Measurements from ENCODE around the gene DYNC2H1. TPM values are rescaled to one million over a fixed set of nuclear protein-coding genes. Genes with fewer than 3 reads are reported as not detected.

The DYNC2H1 gene
- total RNA-seq, 2 experiments from 2014 or later = 1.4 to 1.9 TPM

DNA sequence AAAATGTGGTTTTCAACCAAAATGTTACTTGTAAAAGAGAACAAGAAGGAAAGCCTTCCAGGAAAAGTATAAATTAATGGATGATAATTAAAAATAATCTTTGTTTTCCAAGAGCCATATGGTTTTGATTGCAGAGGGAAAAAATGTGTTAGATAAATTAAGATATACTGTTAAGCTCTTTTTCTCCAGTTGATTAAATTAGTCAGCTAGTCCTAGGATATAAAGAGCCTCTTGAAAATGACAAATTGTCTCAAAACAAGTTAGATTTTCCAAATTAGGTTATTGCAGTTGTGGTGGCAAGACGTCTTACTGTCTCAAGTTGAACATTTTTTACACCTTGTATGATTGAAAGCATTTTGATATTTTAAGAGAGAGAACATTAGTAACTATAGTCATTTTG, 110.9 kb downstream of the DYNC2H1 start:
- H3K9me3 Mint-ChIP-seq (ENCODE audit: low read depth) = no peaks in the 10 kb centered on the region
- CTCF ChIA-PET = no interaction called here
- no peak for ATAC-seq

GRCh38 chr11:103222806-103223205, 113.6 kb downstream of the DYNC2H1 start:
- H3K9me3 Mint-ChIP-seq (ENCODE audit: low read depth) = no peaks in the 10 kb centered on the region
- H3K4me3 Mint-ChIP-seq = no peak overlapping the region
- H3K36me3 Mint-ChIP-seq (ENCODE audit: low read depth) = peaks cover 2% of the 10 kb centered on the region
- H3K4me1 Mint-ChIP-seq = no peaks in the 10 kb centered on the region
- POLR2A ChIA-PET = no interaction called here
- DNase-seq = no peak
- H3K27me3 Mint-ChIP-seq = no peaks in the 10 kb centered on the region
- no peak overlapping the region for H3K27ac Mint-ChIP-seq
- intact Hi-C loops (cut with DNase I, micrococcal nuclease) = no loop called here
- no peak for ATAC-seq
- CTCF ChIA-PET = interaction anchor here (0.5 kb wide), 1 partner anchor 15 kb away, joined by 4 read pairs; no protein-coding TSS in a partner anchor

More for the DNA sequence above, 110.9 kb downstream of the DYNC2H1 start:
- Mint-ChIP-seq H3K36me3 (ENCODE audit: low read depth) (peaks cover 1% of the 10 kb centered on the region), H3K4me3 (no peak overlapping the region), H3K27me3 (no peaks in the 10 kb centered on the region), H3K4me1 (no peaks in the 10 kb centered on the region), H3K27ac (no peak overlapping the region)
- POLR2A ChIA-PET = no interaction called here
- intact Hi-C loops (cut with DNase I, micrococcal nuclease) = no loop called here
- DNase-seq = no peak

DNA sequence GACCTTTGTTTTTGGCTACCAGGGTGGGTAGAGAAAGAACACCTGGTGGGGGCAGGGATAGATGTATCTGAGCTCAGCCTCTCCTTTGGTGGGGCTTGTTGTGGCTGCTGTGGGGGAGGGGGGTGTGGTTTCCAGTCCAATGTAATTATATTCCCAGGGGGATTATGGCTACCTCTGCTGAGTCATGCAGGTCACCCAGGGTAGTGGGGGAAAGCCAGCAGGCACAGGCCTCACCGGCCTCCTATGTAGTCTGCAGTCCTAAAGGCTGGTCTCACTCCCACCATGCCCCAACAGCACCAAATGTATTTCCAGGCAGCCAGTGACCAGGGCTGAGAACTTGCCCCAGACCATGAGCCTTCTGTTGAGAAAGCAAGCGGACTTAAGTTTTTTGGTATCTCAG, 119.6 kb downstream of the DYNC2H1 start:
- Mint-ChIP-seq H3K4me3 (no peak overlapping the region), H3K27me3 (no peaks in the 10 kb centered on the region), H3K9me3 (ENCODE audit: low read depth) (no peaks in the 10 kb centered on the region), H3K27ac (no peak overlapping the region), H3K36me3 (ENCODE audit: low read depth) (peaks cover 2% of the 10 kb centered on the region), H3K4me1 (no peaks in the 10 kb centered on the region)
- ATAC-seq = no peak
- POLR2A ChIA-PET = no interaction called here
- intact Hi-C loops (cut with DNase I, micrococcal nuclease) = no loop called here
- CTCF ChIA-PET = no interaction called here
- no peak for DNase-seq

GRCh38 chr11:103234974-103235373, 125.7 kb downstream of the DYNC2H1 start:
- no peaks in the 10 kb centered on the region for H3K27me3 Mint-ChIP-seq
- ATAC-seq (no peak), DNase-seq (no peak)
- no peaks in the 10 kb centered on the region for H3K9me3 Mint-ChIP-seq (ENCODE audit: low read depth)
- ChIA-PET CTCF (interaction anchor here (0.7 kb wide), 1 partner anchor 77 kb away, joined by 3 read pairs; no protein-coding TSS in a partner anchor), POLR2A (no interaction called here)
- H3K4me1 Mint-ChIP-seq = no peaks in the 10 kb centered on the region
- H3K27ac Mint-ChIP-seq = no peak overlapping the region
- no peaks in the 10 kb centered on the region for H3K36me3 Mint-ChIP-seq (ENCODE audit: low read depth)
- no peak overlapping the region for H3K4me3 Mint-ChIP-seq
- intact Hi-C loops (cut with DNase I, micrococcal nuclease) = no loop called here

- Mint-ChIP-seq H3K27ac (no peak overlapping the region), H3K27me3 (no peaks in the 10 kb centered on the region), H3K4me3 (no peak overlapping the region), H3K9me3 (ENCODE audit: low read depth) (no peaks in the 10 kb centered on the region), H3K36me3 (ENCODE audit: low read depth) (no peaks in the 10 kb centered on the region), H3K4me1 (no peaks in the 10 kb centered on the region)
- ChIA-PET CTCF (no interaction called here), POLR2A (no interaction called here)
- intact Hi-C loops (cut with DNase I, micrococcal nuclease) = no loop called here
- ATAC-seq (no peak), DNase-seq (no peak)
These were observed 132.3 kb downstream of the DYNC2H1 start for GRCh38 chr11:103241574-103241973.

- Mint-ChIP-seq H3K4me1 (no peaks in the 10 kb centered on the region), H3K27ac (no peak overlapping the region), H3K27me3 (no peaks in the 10 kb centered on the region), H3K36me3 (ENCODE audit: low read depth) (no peaks in the 10 kb centered on the region), H3K4me3 (no peak overlapping the region), H3K9me3 (ENCODE audit: low read depth) (no peaks in the 10 kb centered on the region)
- POLR2A ChIA-PET = no interaction called here
- intact Hi-C loops (cut with DNase I, micrococcal nuclease) = no loop called here
- CTCF ChIA-PET = no interaction called here
- DNase-seq = no peak
- no peak for ATAC-seq
These were observed 144.9 kb downstream of the DYNC2H1 start for GRCh38 chr11:103254123-103254522.

DNA sequence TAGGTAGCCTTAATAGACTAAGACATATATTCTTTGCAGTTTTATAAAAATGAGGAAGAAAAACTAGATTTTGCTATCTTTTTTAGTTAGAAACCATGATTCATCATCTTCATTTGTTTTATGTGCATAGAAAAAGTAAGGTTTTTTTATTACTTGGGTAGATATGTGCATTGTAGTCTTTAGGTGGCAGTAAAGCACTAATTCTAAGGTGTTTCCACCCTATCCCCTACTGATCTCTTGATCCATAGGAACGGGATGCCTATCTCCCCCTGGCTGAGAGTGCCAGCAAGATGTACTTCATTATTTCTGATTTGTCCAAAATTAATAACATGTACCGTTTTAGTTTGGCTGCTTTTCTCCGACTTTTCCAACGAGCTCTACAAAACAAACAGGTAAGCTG, 148.1 kb downstream of the DYNC2H1 start:
- no peaks in the 10 kb centered on the region for H3K9me3 Mint-ChIP-seq (ENCODE audit: low read depth)
- H3K4me3 Mint-ChIP-seq = no peak overlapping the region
- DNase-seq (no peak), ATAC-seq (no peak)
- POLR2A ChIA-PET = no interaction called here
- intact Hi-C loops (cut with DNase I, micrococcal nuclease) = loop anchor here in 1 of 2 experiments (5.0 kb wide), 1 partner anchor 345 kb away; no protein-coding TSS in a partner anchor
- H3K27ac Mint-ChIP-seq = no peak overlapping the region
- no peaks in the 10 kb centered on the region for H3K36me3 Mint-ChIP-seq (ENCODE audit: low read depth)
- H3K4me1 Mint-ChIP-seq = no peaks in the 10 kb centered on the region
- H3K27me3 Mint-ChIP-seq = no peaks in the 10 kb centered on the region
- CTCF ChIA-PET = no interaction called here

GRCh38 chr11:103266167-103266831, 157.1 kb downstream of the DYNC2H1 start:
- POLR2A ChIA-PET = no interaction called here
- H3K4me1 Mint-ChIP-seq = no peaks in the 10 kb centered on the region
- intact Hi-C loops (cut with DNase I, micrococcal nuclease) = no loop called here
- CTCF ChIA-PET = no interaction called here
- ATAC-seq (no peak), DNase-seq (no peak)
- no peaks in the 10 kb centered on the region for H3K36me3 Mint-ChIP-seq (ENCODE audit: low read depth)
- H3K4me3 Mint-ChIP-seq = no peak overlapping the region
- H3K27ac Mint-ChIP-seq = no peak overlapping the region
- H3K9me3 Mint-ChIP-seq (ENCODE audit: low read depth) = no peaks in the 10 kb centered on the region
- no peaks in the 10 kb centered on the region for H3K27me3 Mint-ChIP-seq

DNA sequence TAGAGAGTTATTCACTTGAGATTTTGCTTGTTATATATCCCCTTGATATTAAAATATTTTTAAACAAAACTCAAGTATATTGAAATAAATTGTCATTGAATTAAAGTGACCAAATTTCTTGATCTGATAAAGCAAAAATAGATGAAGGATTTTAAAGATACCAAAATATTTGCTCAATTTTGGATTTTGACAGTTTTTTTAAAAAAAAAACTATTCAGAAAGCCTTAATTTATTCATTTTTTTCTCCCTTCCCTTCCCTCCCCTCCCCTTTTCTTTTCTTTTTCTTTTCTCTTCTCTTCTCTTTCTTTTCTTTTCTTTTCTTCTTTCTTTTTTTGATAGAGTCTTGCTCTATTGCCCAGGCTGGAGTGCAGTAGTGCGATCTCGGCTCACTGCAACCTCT, 163.7 kb downstream of the DYNC2H1 start:
- Mint-ChIP-seq H3K27me3 (no peaks in the 10 kb centered on the region), H3K27ac (no peak overlapping the region), H3K9me3 (ENCODE audit: low read depth) (no peaks in the 10 kb centered on the region), H3K36me3 (ENCODE audit: low read depth) (no peaks in the 10 kb centered on the region), H3K4me1 (no peaks in the 10 kb centered on the region), H3K4me3 (no peak overlapping the region)
- CTCF ChIA-PET = interaction anchor here (0.7 kb wide), 1 partner anchor 137 kb away, joined by 3 read pairs; no protein-coding TSS in a partner anchor
- intact Hi-C loops (cut with DNase I, micrococcal nuclease) = no loop called here
- POLR2A ChIA-PET = no interaction called here
- ATAC-seq (no peak), DNase-seq (no peak)

DNA sequence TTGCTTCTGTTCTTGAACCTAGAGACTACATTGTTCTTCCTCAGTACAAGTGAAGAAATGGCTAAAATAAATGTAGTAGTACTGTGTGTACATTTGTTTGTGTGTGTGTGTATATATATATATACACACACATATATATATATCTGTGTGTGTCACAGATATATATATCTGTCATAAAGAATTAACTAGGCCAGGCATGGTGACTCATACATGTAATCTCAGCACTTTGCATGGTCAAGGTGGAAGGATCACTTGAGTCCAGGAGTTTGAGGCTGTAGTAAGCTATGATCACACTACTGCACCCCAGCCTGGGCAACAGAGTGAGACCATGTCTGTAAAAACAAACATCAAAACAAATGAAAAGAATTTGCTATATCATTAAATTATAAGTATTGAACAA, 164.8 kb downstream of the DYNC2H1 start:
- POLR2A ChIA-PET = no interaction called here
- Mint-ChIP-seq H3K27me3 (no peaks in the 10 kb centered on the region), H3K27ac (no peak overlapping the region), H3K36me3 (ENCODE audit: low read depth) (no peaks in the 10 kb centered on the region), H3K9me3 (ENCODE audit: low read depth) (no peaks in the 10 kb centered on the region), H3K4me1 (no peaks in the 10 kb centered on the region), H3K4me3 (no peak overlapping the region)
- intact Hi-C loops (cut with DNase I, micrococcal nuclease) = no loop called here
- ATAC-seq = no peak
- CTCF ChIA-PET = no interaction called here
- no peak for DNase-seq

DNA sequence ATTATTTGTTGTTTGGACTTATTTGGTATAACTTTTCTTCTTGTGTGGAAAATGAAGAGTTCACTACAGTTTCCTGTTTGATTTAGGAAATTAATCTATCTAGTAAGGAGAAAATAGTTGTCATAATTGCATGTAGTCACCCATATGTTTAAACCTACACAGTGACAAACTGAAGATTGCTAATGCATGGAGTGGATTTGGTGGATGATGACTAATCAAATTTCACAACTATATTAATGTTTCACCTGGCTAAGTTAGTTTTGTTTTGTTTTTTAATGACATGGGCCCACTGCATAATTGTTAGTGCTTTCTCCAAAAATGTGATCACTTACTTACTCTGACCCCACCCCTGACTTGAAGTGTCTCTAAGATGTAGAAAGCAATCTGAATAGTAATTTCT, 170.6 kb downstream of the DYNC2H1 start:
- CTCF ChIA-PET = no interaction called here
- intact Hi-C loops (cut with DNase I, micrococcal nuclease) = no loop called here
- Mint-ChIP-seq H3K9me3 (ENCODE audit: low read depth) (no peaks in the 10 kb centered on the region), H3K27me3 (no peaks in the 10 kb centered on the region), H3K4me3 (no peak overlapping the region), H3K4me1 (no peaks in the 10 kb centered on the region), H3K27ac (no peak overlapping the region), H3K36me3 (ENCODE audit: low read depth) (no peaks in the 10 kb centered on the region)
- no peak for DNase-seq
- POLR2A ChIA-PET = no interaction called here
- no peak for ATAC-seq

DNA sequence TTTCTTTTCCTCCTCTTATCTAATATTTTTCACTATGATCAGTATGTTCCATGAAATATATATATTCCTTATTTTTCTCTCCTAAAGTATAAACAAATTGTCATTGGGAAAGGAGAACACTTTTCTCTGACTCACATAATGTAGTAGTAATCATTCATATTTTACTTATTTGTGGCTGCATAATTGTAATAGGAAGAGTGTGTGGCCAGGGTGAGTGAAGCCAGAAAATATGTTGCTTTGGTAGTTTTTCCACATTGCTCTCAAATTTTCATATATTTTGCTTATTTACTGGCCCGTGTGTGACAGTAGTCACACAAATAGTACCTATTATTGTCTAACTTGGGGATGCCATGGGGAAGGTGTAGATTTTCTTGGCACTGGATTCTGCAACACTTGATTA, 172.1 kb downstream of the DYNC2H1 start:
- H3K36me3 Mint-ChIP-seq (ENCODE audit: low read depth) = no peaks in the 10 kb centered on the region
- ATAC-seq (no peak), DNase-seq (no peak)
- intact Hi-C loops (cut with DNase I, micrococcal nuclease) = no loop called here
- H3K4me1 Mint-ChIP-seq = no peaks in the 10 kb centered on the region
- CTCF ChIA-PET = interaction anchor here (0.6 kb wide), 1 partner anchor 474 kb away, joined by 3 read pairs; no protein-coding TSS in a partner anchor
- H3K27ac Mint-ChIP-seq = no peak overlapping the region
- no peaks in the 10 kb centered on the region for H3K27me3 Mint-ChIP-seq
- no peaks in the 10 kb centered on the region for H3K9me3 Mint-ChIP-seq (ENCODE audit: low read depth)
- H3K4me3 Mint-ChIP-seq = no peak overlapping the region
- POLR2A ChIA-PET = no interaction called here

DNA sequence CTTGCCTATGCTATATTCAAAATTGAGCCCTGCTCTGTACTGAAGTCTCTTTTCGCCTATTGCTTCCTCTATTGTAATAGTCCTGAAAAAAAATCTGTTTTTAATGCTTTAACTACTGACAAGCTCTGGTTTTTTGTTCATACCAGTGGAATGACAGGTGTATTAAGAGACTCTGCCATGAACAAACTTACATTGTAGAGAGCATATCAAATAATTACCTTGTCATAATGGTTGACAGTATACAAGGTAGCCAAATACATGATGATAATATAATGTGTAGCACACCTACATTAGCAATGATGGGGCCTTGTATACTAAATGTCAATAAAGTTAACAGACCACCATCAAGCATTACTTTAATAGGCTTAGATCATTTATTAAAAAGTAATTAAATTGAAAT, 175.0 kb downstream of the DYNC2H1 start:
- intact Hi-C loops (cut with DNase I, micrococcal nuclease) = no loop called here
- ChIA-PET CTCF (no interaction called here), POLR2A (no interaction called here)
- no peak overlapping the region for H3K4me3 Mint-ChIP-seq
- no peak for ATAC-seq
- peaks cover 3% of the 10 kb centered on the region for H3K36me3 Mint-ChIP-seq (ENCODE audit: low read depth)
- H3K9me3 Mint-ChIP-seq (ENCODE audit: low read depth) = no peaks in the 10 kb centered on the region
- H3K27me3 Mint-ChIP-seq = no peaks in the 10 kb centered on the region
- DNase-seq = no peak
- no peaks in the 10 kb centered on the region for H3K4me1 Mint-ChIP-seq
- no peak overlapping the region for H3K27ac Mint-ChIP-seq

All from activated CD4-positive, alpha-beta T cell treated with anti-CD3 and anti-CD28 coated beads for 36 hours (primary cell).